ENCODE measurements around the gene RUSC2. TPM values are rescaled to one million over a fixed set of nuclear protein-coding genes. Genes with fewer than 3 reads are reported as not detected.
"Not testable (repeated sequence)": the region's sequence is repeated elsewhere in the genome, so short reads cannot be mapped to it uniquely, and the experiment has no call there.

RUSC2 gene, protein sequence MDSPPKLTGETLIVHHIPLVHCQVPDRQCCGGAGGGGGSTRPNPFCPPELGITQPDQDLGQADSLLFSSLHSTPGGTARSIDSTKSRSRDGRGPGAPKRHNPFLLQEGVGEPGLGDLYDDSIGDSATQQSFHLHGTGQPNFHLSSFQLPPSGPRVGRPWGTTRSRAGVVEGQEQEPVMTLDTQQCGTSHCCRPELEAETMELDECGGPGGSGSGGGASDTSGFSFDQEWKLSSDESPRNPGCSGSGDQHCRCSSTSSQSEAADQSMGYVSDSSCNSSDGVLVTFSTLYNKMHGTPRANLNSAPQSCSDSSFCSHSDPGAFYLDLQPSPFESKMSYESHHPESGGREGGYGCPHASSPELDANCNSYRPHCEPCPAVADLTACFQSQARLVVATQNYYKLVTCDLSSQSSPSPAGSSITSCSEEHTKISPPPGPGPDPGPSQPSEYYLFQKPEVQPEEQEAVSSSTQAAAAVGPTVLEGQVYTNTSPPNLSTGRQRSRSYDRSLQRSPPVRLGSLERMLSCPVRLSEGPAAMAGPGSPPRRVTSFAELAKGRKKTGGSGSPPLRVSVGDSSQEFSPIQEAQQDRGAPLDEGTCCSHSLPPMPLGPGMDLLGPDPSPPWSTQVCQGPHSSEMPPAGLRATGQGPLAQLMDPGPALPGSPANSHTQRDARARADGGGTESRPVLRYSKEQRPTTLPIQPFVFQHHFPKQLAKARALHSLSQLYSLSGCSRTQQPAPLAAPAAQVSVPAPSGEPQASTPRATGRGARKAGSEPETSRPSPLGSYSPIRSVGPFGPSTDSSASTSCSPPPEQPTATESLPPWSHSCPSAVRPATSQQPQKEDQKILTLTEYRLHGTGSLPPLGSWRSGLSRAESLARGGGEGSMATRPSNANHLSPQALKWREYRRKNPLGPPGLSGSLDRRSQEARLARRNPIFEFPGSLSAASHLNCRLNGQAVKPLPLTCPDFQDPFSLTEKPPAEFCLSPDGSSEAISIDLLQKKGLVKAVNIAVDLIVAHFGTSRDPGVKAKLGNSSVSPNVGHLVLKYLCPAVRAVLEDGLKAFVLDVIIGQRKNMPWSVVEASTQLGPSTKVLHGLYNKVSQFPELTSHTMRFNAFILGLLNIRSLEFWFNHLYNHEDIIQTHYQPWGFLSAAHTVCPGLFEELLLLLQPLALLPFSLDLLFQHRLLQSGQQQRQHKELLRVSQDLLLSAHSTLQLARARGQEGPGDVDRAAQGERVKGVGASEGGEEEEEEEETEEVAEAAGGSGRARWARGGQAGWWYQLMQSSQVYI (N-terminal part only)
- 1 to 10 TPM in 1 of 2 experiments, under 1 TPM in 1; 0.99 to 2.8 TPM for total RNA-seq

DNA sequence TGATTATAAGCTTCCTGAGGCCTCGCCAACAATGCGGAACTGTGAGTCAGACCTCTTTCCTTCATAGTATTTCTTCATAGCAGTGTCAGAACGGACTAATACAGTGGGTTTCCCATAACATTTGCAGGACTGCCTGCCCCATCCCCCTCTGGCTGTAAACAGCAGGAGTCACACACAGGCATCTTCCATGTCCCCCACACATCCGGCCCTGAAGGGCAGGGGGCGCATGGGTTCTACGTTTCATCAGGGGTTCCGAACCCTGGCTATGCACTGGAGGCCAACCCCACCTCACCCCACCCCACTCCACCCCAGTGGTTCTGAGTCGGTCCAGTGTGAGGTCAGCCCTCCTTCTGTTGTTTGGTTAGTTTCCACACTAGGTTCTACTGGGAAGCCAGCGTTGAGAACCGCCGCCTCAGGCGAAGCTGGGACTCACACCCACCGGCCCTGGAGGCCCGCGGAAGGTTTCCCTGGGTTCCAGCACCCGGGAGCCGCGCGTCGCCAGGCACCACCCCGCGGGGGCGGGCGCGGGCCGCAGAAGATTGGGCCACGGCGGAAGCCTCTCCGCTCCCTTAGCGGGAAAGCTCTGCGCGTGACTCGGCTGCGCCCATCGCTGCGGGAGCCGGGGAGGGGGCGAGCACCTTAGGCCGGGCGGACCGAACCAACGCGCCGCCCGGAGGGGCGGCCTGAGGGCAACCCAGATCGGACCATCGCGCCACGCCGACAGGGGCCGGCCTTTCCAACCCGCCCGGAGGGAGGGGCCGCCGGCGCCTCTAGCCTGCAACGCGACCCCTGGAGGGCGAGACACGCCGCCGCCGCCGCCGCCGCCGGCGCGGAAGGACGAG, at the start of gene RUSC2:
TSS of gene RUSC2 (plus strand) at position 799 of the 842 bp plus-strand sequence. CDS start 56,411 bp downstream, outside the sequence.
- Mint-ChIP-seq H3K4me1 (peaks cover 18% of the 10 kb centered on the region), H3K4me3 (peak within 1 kb of the TSS; percentile 64), H3K27me3 (peaks cover 40% of the 10 kb centered on the region), H3K9me3 (ENCODE audit: low read depth) (no peaks in the 10 kb centered on the region), H3K27ac (peak within 1 kb of the TSS; percentile 14), H3K36me3 (no peaks in the 10 kb centered on the region)
- DNase-seq (peak; percentile 51), ATAC-seq (peak; percentile 78)
- CTCF ChIA-PET = interaction anchor here (1.1 to 2.1 kb wide), 4 partner anchors 11 to 207 kb away, joined by 3 to 7 read pairs (median 3); no protein-coding TSS in a partner anchor

- ATAC-seq = no peak
- H3K9me3 Mint-ChIP-seq (ENCODE audit: low read depth) = no peaks in the 10 kb centered on the region
- no peak overlapping the region for H3K4me3 Mint-ChIP-seq
- DNase-seq = no peak
- CTCF ChIA-PET = no interaction called here
- H3K4me1 Mint-ChIP-seq = no peaks in the 10 kb centered on the region
- H3K27ac Mint-ChIP-seq = no peak overlapping the region
- peaks cover 38% of the 10 kb centered on the region for H3K27me3 Mint-ChIP-seq
- H3K36me3 Mint-ChIP-seq = no peaks in the 10 kb centered on the region
Measured at GRCh38 chr9:35446012-35446411, 43.9 kb upstream of the RUSC2 start.

- DNase-seq (no peak), ATAC-seq (no peak)
- Mint-ChIP-seq H3K27ac (no peak overlapping the region), H3K4me1 (no peaks in the 10 kb centered on the region), H3K4me3 (no peak overlapping the region), H3K27me3 (peaks cover 38% of the 10 kb centered on the region), H3K36me3 (no peaks in the 10 kb centered on the region), H3K9me3 (ENCODE audit: low read depth) (no peaks in the 10 kb centered on the region)
- CTCF ChIA-PET = no interaction called here
Measured at GRCh38 chr9:35448496-35448895, 41.4 kb upstream of the RUSC2 start.

DNA sequence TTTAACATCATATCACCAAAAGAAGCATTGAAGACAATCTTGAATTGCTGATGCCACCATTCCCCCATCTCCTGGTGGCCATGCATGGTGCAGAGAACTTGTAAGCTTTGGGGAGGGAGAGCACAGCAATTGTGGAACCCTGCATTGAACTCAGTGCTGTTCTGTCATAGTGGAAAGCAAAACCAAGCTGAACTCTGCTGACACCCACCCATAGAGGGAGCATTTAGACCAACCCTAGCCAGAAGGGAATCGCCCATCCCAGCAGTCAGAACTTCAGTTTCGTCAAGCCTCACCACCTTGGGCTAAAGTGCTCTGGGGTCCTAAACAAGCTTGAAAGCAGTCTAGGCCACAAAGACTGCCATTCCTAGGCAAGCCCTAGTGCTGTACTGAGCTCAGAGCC, 37.4 kb upstream of the RUSC2 start:
- Mint-ChIP-seq H3K4me3 (no peak overlapping the region), H3K9me3 (ENCODE audit: low read depth) (no peaks in the 10 kb centered on the region), H3K27ac (no peak overlapping the region), H3K27me3 (peaks cover 30% of the 10 kb centered on the region), H3K4me1 (no peaks in the 10 kb centered on the region), H3K36me3 (no peaks in the 10 kb centered on the region)
- ATAC-seq = no peak
- no peak for DNase-seq
- CTCF ChIA-PET = interaction anchor here (0.5 kb wide), 1 partner anchor 11 kb away, joined by 3 read pairs; no protein-coding TSS in a partner anchor

DNA sequence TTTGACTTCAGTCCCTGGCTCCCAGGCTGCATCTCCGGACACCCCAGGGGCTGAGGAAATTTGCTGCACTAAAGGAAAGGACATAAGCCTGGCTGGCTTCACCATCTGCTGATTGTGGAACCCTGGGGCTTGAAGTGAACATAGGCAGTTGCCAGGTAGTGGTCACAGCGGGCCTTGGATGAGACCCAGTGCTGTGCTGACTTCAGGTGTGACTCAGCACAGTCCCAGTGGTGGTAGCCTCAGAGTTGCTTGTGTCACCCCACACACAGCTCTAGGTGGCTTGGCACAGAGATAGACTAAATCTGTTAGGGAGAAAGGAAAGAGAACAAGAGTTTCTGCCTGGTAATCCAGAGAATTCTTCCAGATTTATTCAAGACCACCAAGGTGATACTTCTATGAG, 36.1 kb upstream of the RUSC2 start:
- ATAC-seq = no peak
- CTCF ChIA-PET = no interaction called here
- DNase-seq = no peak
- Mint-ChIP-seq H3K36me3 (no peaks in the 10 kb centered on the region), H3K27ac (no peak overlapping the region), H3K9me3 (ENCODE audit: low read depth) (no peaks in the 10 kb centered on the region), H3K27me3 (peaks cover 23% of the 10 kb centered on the region), H3K4me3 (no peak overlapping the region), H3K4me1 (no peaks in the 10 kb centered on the region)

- Mint-ChIP-seq H3K27ac (no peak overlapping the region), H3K27me3 (peaks cover 43% of the 10 kb centered on the region), H3K4me3 (no peak overlapping the region), H3K9me3 (ENCODE audit: low read depth) (peaks cover 5% of the 10 kb centered on the region), H3K36me3 (peaks cover 6% of the 10 kb centered on the region), H3K4me1 (no peaks in the 10 kb centered on the region)
- ATAC-seq (no peak), DNase-seq (no peak)
- CTCF ChIA-PET = interaction anchor here (1.2 kb wide), 1 partner anchor 347 kb away, joined by 3 read pairs; no protein-coding TSS in a partner anchor
Measured at GRCh38 chr9:35464141-35465025, 25.5 kb upstream of the RUSC2 start.

DNA sequence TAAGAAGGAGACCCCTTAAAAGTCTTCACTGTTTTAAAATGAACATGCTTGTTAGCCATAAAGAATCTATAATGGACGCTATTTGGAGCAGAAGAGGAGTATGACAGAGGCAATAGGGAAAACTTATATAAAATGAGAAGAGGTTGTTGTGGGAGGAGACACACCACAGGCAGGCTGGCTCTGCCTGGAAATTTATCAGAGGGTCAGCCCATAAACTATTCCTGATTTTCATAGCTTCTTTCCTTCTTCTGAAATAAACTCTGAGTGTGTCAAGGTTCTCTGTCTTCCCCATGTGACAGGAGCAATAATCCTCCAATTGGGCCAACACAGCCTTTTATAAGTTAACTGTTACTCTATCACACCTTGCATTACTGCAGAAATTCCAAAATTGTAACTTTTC, 19.6 kb upstream of the RUSC2 start:
- CTCF ChIA-PET = no interaction called here
- no peak overlapping the region for H3K4me3 Mint-ChIP-seq
- peaks cover 47% of the 10 kb centered on the region for H3K27me3 Mint-ChIP-seq
- H3K9me3 Mint-ChIP-seq (ENCODE audit: low read depth) = no peaks in the 10 kb centered on the region
- no peak overlapping the region for H3K27ac Mint-ChIP-seq
- H3K4me1 Mint-ChIP-seq = no peaks in the 10 kb centered on the region
- ATAC-seq (no peak), DNase-seq (no peak)
- no peaks in the 10 kb centered on the region for H3K36me3 Mint-ChIP-seq

- Mint-ChIP-seq H3K4me3 (no peak overlapping the region), H3K9me3 (ENCODE audit: low read depth) (no peaks in the 10 kb centered on the region), H3K36me3 (no peaks in the 10 kb centered on the region), H3K27ac (no peak overlapping the region), H3K27me3 (peaks cover 49% of the 10 kb centered on the region), H3K4me1 (no peaks in the 10 kb centered on the region)
- DNase-seq (no peak), ATAC-seq (no peak)
- CTCF ChIA-PET = no interaction called here
Measured at GRCh38 chr9:35470894-35471293, 19.0 kb upstream of the RUSC2 start.

GRCh38 chr9:35476596-35476995, 13.3 kb upstream of the RUSC2 start:
- Mint-ChIP-seq H3K9me3 (ENCODE audit: low read depth) (no peaks in the 10 kb centered on the region), H3K4me1 (no peaks in the 10 kb centered on the region), H3K27ac (no peak overlapping the region), H3K27me3 (peaks cover 25% of the 10 kb centered on the region), H3K36me3 (no peaks in the 10 kb centered on the region), H3K4me3 (no peak overlapping the region)
- no peak for ATAC-seq
- CTCF ChIA-PET = interaction anchor here (1.3 to 4.3 kb wide), 4 partner anchors 34 to 577 kb away, joined by 3 to 29 read pairs (median 9); partner anchors contain the start of gene ATOSB
- no peak for DNase-seq

GRCh38 chr9:35477211-35477855, 12.6 kb upstream of the RUSC2 start:
- not testable (repeated sequence) for H3K9me3 Mint-ChIP-seq (ENCODE audit: low read depth); H3K36me3 Mint-ChIP-seq; H3K4me1 Mint-ChIP-seq; H3K27ac Mint-ChIP-seq; H3K4me3 Mint-ChIP-seq; DNase-seq
- CTCF ChIA-PET = interaction anchor here (0.7 to 4.3 kb wide), 5 partner anchors 34 to 578 kb away, joined by 3 to 29 read pairs (median 5); partner anchors contain the start of gene ATOSB
- ATAC-seq = peak; percentile 67
- H3K27me3 Mint-ChIP-seq = peaks cover 25% of the 10 kb centered on the region

DNA sequence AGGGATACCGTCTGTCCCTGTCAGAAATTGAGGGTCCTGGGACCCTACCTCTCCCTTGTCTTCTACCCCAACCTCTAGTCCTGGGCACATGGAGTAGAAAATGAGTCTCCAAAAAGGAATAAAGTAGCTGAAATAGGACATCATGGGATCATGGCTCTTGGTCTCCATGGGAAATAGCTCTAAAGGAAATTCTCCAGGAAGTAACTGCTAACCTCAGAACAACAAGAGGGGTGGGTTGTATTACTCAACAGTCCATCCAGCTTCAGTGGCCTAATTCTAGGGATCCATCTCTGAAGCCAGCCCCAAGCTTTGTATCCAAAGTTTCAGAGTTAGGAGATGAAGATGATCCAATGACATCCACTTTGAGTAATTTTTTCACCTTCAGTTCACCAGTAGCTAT, 11.0 kb upstream of the RUSC2 start:
- Mint-ChIP-seq H3K27ac (no peak overlapping the region), H3K27me3 (peaks cover 20% of the 10 kb centered on the region), H3K9me3 (ENCODE audit: low read depth) (no peaks in the 10 kb centered on the region), H3K4me3 (no peak overlapping the region), H3K36me3 (no peaks in the 10 kb centered on the region), H3K4me1 (no peaks in the 10 kb centered on the region)
- DNase-seq (no peak), ATAC-seq (no peak)
- CTCF ChIA-PET = interaction anchor here (0.6 to 4.3 kb wide), 4 partner anchors 125 to 1090 kb away, joined by 3 to 29 read pairs (median 8); partner anchors contain the start of gene ATOSB

Data from activated CD8-positive, alpha-beta memory T cell treated with anti-CD3 and anti-CD28 coated beads, Interleukin-2, amount 10 ng/mL, durations not matched to agents 7 days and 5 days (primary cell).